Lower leg skin (tissue), 3 donors: ENCODE results near the gene PIR.

ENCODE experiments used
- CTCF ChIP-seq, 3 donors: fragments of 450-650 bp; IDR thresholded peaks; one replicate each; pipeline ENCODE4 v1.5.1; 2016; ENCODE audit warnings: antibody characterized with exemption in 3 of 3, mild to moderate bottlenecking in 3 of 3, moderate library complexity in 2 of 3
- POLR2A ChIP-seq, 2 donors: fragments of 450-650 bp; IDR thresholded peaks; one replicate each; pipeline ENCODE4 v1.6.1; 2016 to 2017; ENCODE audit warnings: antibody characterized with exemption in 2 of 2, mild to moderate bottlenecking in 1 of 2, moderate library complexity in 1 of 2

GRCh38 chrX:15530318-15530717 is 37.2 kb upstream of the PIR start:
- no peak for TF ChIP-seq CTCF (IDR thresholded peaks at IDR 0.05)
- TF ChIP-seq POLR2A (IDR thresholded peaks at IDR 0.05): no peak
